Uterus (tissue), 4 donors: Measurements from ENCODE around the gene CES4A. TPM values are rescaled to one million over a fixed set of nuclear protein-coding genes. Genes with fewer than 3 reads are reported as not detected.
A peak's percentile ranks its signal among the peaks of the same experiment; 100 is the strongest.

ENCODE experiments used
- DNase-seq, 2 donors: peaks; one replicate each; pipeline ENCODE4 v3.0.0-alpha.2; 2019 to 2020
- H3K27ac ChIP-seq, 2 donors: fragments of 200-600 bp; sonication (generic); 1 replicate in 1 of 2; 2 replicates in 1 of 2; pipeline ENCODE4 v1.5.1; 2016 to 2018
- H3K27me3 ChIP-seq, 2 donors: fragments of 200-600 bp; sonication (generic); one replicate each; pipeline ENCODE4 v1.5.1; 2018 to 2019; ENCODE audit warnings: control low read depth in 1 of 2
- H3K36me3 ChIP-seq, 2 donors: fragments of 200-600 bp; sonication (generic); one replicate each; pipeline ENCODE4 v1.5.1; 2019; ENCODE audit warnings: control low read depth in 1 of 2
- H3K4me1 ChIP-seq, 2 donors: fragments of 200-600 bp; sonication (generic); one replicate each; pipeline ENCODE4 v1.5.1; 2018 to 2019; ENCODE audit warnings: control low read depth in 1 of 2
- H3K4me3 ChIP-seq, 2 donors: fragments of 200-600 bp; sonication (generic); 1 replicate in 1 of 2; 2 replicates in 1 of 2; pipeline ENCODE4 v1.5.1; 2018 to 2019; ENCODE audit warnings: mild to moderate bottlenecking in 1 of 2
- H3K9me3 ChIP-seq, 2 donors: fragments of 200-600 bp; sonication (generic); one replicate each; pipeline ENCODE4 v1.5.1; 2019; ENCODE audit warnings: control low read depth in 1 of 2
- CTCF ChIP-seq, 4 experiments: fragments of 200-600 bp in 2 of 4; fragments of 450-650 bp in 2 of 4; sonication (generic) in 2 of 4; IDR thresholded peaks; one replicate each; pipeline ENCODE4 v1.5.1; 2016 to 2019; ENCODE audit warnings: antibody characterized with exemption in 4 of 4, mild to moderate bottlenecking in 2 of 4, moderate library complexity in 1 of 4
- POLR2A ChIP-seq, 2 donors: fragments of 450-650 bp; IDR thresholded peaks; one replicate each; pipeline ENCODE4 v1.6.1; 2016; ENCODE audit warnings: antibody characterized with exemption in 2 of 2, mild to moderate bottlenecking in 1 of 2, moderate library complexity in 1 of 2
- intact Hi-C: fragments of 100-400 bp; cut with DNase I; formaldehyde crosslinking; loops from one replicate; pipeline ENCODE4 v1.15.1; 2023; ENCODE audit warnings: low total_unique reads
- total RNA-seq, 4 donors: library from RNA; depleted of rRNA in 3 of 4; stranded (reverse); fragments of >200 nt in 3 of 4; gene quantifications; one replicate each; pipeline versions ENCODE4 v1.1.0 to v1.2.4, GENCODE V29; 2014 to 2023
- donor health status: DM: yes; HTN: yes; CAD: no.

Gene CES4A
- total RNA-seq, 4 donors from 2014 or later: 0.29 to 9.6 (median 5.4) TPM

GRCh38 chr16:67030221-67030962 lies 42.0 kb downstream of the CES4A start:
- no peaks in the 10 kb centered on the region for H3K27me3 ChIP-seq

GRCh38 chr16:67034487-67034886 lies 46.1 kb downstream of the CES4A start:
- H3K9me3 ChIP-seq: no peaks in the 10 kb centered on the region
- no peak overlapping the region for H3K4me3 ChIP-seq
- H3K27ac ChIP-seq: peak overlapping the region in 1 of 2 donors; percentile 4
- H3K27me3 ChIP-seq: no peaks in the 10 kb centered on the region
- H3K4me1 ChIP-seq: peaks cover 5 to 20% of the 10 kb centered on the region in 2 donors
- TF ChIP-seq POLR2A (IDR thresholded peaks at IDR 0.05) (no peak), CTCF (IDR thresholded peaks at IDR 0.05) (no peak)
- intact Hi-C loops: no loop called here
- H3K36me3 ChIP-seq: no peaks in the 10 kb centered on the region
- DNase-seq: no peak

More at GRCh38 chr16:67030221-67030962, 42.0 kb downstream of the CES4A start:
- Histone ChIP-seq H3K4me3 (peak overlapping the region; percentile 54 to 95), H3K27ac (peak overlapping the region; percentile 91 to 96), H3K9me3 (no peaks in the 10 kb centered on the region), H3K36me3 (no peaks in the 10 kb centered on the region), H3K4me1 (peaks cover 5 to 20% of the 10 kb centered on the region in 2 donors)
- TF ChIP-seq CTCF (IDR thresholded peaks at IDR 0.05) (no peak), POLR2A (IDR thresholded peaks at IDR 0.05) (no peak)
- DNase-seq: no peak
- intact Hi-C loops: no loop called here

GRCh38 chr16:67035364-67035763 lies 47.0 kb downstream of the CES4A start:
- Histone ChIP-seq H3K36me3 (no peaks in the 10 kb centered on the region), H3K27ac (no peak overlapping the region), H3K4me1 (peaks cover 5 to 20% of the 10 kb centered on the region in 2 donors), H3K4me3 (no peak overlapping the region), H3K9me3 (no peaks in the 10 kb centered on the region), H3K27me3 (no peaks in the 10 kb centered on the region)
- TF ChIP-seq CTCF (IDR thresholded peaks at IDR 0.05) (no peak), POLR2A (IDR thresholded peaks at IDR 0.05) (no peak)
- no peak for DNase-seq
- intact Hi-C loops: no loop called here

GRCh38 chr16:67036323-67036741 lies 47.9 kb downstream of the CES4A start:
- Histone ChIP-seq H3K9me3 (no peaks in the 10 kb centered on the region), H3K4me3 (no peak overlapping the region), H3K27ac (no peak overlapping the region), H3K36me3 (no peaks in the 10 kb centered on the region), H3K4me1 (peaks cover 1 to 12% of the 10 kb centered on the region in 2 donors), H3K27me3 (no peaks in the 10 kb centered on the region)
- no peak for TF ChIP-seq POLR2A (IDR thresholded peaks at IDR 0.05)
- no peak for TF ChIP-seq CTCF (IDR thresholded peaks at IDR 0.05)
- intact Hi-C loops: no loop called here
- no peak for DNase-seq

GRCh38 chr16:67039260-67040020 lies 51.1 kb downstream of the CES4A start:
- Histone ChIP-seq H3K4me1 (no peaks in the 10 kb centered on the region), H3K36me3 (no peaks in the 10 kb centered on the region), H3K27me3 (no peaks in the 10 kb centered on the region), H3K4me3 (no peak overlapping the region), H3K27ac (no peak overlapping the region), H3K9me3 (no peaks in the 10 kb centered on the region)
- intact Hi-C loops: no loop called here
- no peak for TF ChIP-seq POLR2A (IDR thresholded peaks at IDR 0.05)
- no peak for TF ChIP-seq CTCF (IDR thresholded peaks at IDR 0.05)
- no peak for DNase-seq
